Cardiac septum (tissue), 1 donor: ENCODE data around the gene GPC5. TPM values are rescaled to one million over a fixed set of nuclear protein-coding genes. Genes with fewer than 3 reads are reported as not detected.

Experiments used
- DNase-seq: peaks from one replicate; pipeline ENCODE4 v3.0.0-alpha.2; 2020; ENCODE audit warnings: low spot score
- intact Hi-C: fragments of 100-400 bp; cut with DNase I; formaldehyde crosslinking; loops from one replicate; pipeline ENCODE4 v1.14.0; 2022
- total RNA-seq: library from RNA; stranded (reverse); fragmentation: NEBNext Ultra II Directional; extraction: Animal tissue kit (Norgen Biotek cat#: 25700); gene quantifications from one replicate; pipeline ENCODE4 v1.2.1, GENCODE V29; 2021
- donor health status: DM: no; HTN: no; CAD: no.

The GPC5 gene
- total RNA-seq, 1 donor from 2014 or later = 0.86 TPM

- intact Hi-C loops = no loop called here
- DNase-seq = no peak
Observed at GRCh38 chr13:91622778-91623550, 224.5 kb downstream of the GPC5 start.

GRCh38 chr13:91627952-91628739, 229.7 kb downstream of the GPC5 start:
- no peak for DNase-seq
- intact Hi-C loops = no loop called here

GRCh38 chr13:91630946-91631345, 232.5 kb downstream of the GPC5 start:
- DNase-seq = no peak
- intact Hi-C loops = no loop called here

- no peak for DNase-seq
- intact Hi-C loops = no loop called here
Observed at GRCh38 chr13:91632086-91632485, 233.7 kb downstream of the GPC5 start.

GRCh38 chr13:91639330-91639729, 240.9 kb downstream of the GPC5 start:
- no peak for DNase-seq
- intact Hi-C loops = no loop called here

GRCh38 chr13:91643394-91643793, 245.0 kb downstream of the GPC5 start:
- intact Hi-C loops = no loop called here
- DNase-seq = no peak

- intact Hi-C loops = no loop called here
- DNase-seq = no peak
Observed at GRCh38 chr13:91644806-91645205, 246.4 kb downstream of the GPC5 start.

GRCh38 chr13:91647361-91647990, 249.1 kb downstream of the GPC5 start:
- intact Hi-C loops = no loop called here
- DNase-seq = no peak

GRCh38 chr13:91648012-91648411, 249.6 kb downstream of the GPC5 start:
- DNase-seq = no peak
- intact Hi-C loops = no loop called here

GRCh38 chr13:91649456-91649855, 251.0 kb downstream of the GPC5 start:
- intact Hi-C loops = no loop called here
- DNase-seq = no peak

GRCh38 chr13:91652404-91653301, 254.2 kb downstream of the GPC5 start:
- intact Hi-C loops = no loop called here
- no peak for DNase-seq

GRCh38 chr13:91655731-91656130, 257.3 kb downstream of the GPC5 start:
- intact Hi-C loops = no loop called here
- no peak for DNase-seq

- DNase-seq = no peak
- intact Hi-C loops = no loop called here
Observed at GRCh38 chr13:91657283-91657682, 258.9 kb downstream of the GPC5 start.

GRCh38 chr13:91659256-91660075, 261.0 kb downstream of the GPC5 start:
- intact Hi-C loops = no loop called here
- no peak for DNase-seq

- no peak for DNase-seq
- intact Hi-C loops = no loop called here
Observed at GRCh38 chr13:91660076-91660415, 261.6 kb downstream of the GPC5 start.

- DNase-seq = no peak
Observed at GRCh38 chr13:91661692-91662490, 263.5 kb downstream of the GPC5 start.

GRCh38 chr13:91664039-91664438, 265.6 kb downstream of the GPC5 start:
- intact Hi-C loops = no loop called here
- no peak for DNase-seq

More at GRCh38 chr13:91661692-91662490, 263.5 kb downstream of the GPC5 start:
- intact Hi-C loops = no loop called here

GRCh38 chr13:91667486-91667885, 269.1 kb downstream of the GPC5 start:
- intact Hi-C loops = no loop called here
- DNase-seq = no peak
